ENCODE results near the gene IRF7.
"Not testable (repeated sequence)": the region's sequence is repeated elsewhere in the genome, so short reads cannot be mapped to it uniquely, and the experiment has no call there.

Gene IRF7

GRCh38 chr11:581342-581741, 34.4 kb downstream of the IRF7 start:
- no peak for DNase-seq (ENCODE audit: low spot score)

- DNase-seq (ENCODE audit: low spot score): no peak
These were observed 35.7 kb downstream of the IRF7 start for GRCh38 chr11:579830-580601.

DNA sequence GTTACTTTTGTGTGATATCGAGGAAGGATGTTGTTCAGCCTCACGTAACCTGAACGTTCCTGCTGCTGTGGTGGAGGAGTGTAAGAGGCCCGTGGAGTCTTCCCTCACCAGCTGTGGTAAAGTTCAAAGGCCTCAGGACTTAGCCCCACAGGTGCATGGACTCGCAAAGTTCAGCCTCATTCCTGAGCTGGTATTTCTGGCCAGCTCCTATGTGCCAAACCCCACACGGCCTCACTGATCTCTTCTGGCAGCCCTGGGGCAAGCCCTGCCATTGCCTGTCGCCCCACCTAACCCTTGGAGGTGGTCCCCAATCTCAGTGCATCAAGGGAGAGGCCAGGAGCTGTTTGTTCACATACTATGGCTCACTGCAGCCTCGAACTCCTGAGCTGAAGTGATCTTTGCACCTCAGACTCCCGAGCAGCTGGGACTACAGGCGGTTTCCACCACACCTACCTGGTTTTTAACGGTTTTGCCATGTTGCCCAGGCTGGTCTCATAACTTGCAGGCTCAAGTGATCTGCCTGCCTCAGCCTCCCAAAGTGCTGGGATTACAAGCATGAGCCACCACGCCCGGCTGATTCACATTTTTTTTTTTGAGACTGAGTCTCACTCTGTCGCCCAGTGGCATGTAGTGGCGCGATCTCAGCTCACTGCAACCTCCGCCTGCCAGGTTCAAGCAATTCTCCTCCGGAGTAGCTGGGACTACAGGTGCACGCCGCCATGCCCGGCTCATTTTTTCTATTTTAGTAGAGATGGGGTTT, 37.3 kb downstream of the IRF7 start:
- no peak for DNase-seq (ENCODE audit: low spot score)

GRCh38 chr11:577611-577894, 38.2 kb downstream of the IRF7 start:
- DNase-seq (ENCODE audit: low spot score): no peak

DNA sequence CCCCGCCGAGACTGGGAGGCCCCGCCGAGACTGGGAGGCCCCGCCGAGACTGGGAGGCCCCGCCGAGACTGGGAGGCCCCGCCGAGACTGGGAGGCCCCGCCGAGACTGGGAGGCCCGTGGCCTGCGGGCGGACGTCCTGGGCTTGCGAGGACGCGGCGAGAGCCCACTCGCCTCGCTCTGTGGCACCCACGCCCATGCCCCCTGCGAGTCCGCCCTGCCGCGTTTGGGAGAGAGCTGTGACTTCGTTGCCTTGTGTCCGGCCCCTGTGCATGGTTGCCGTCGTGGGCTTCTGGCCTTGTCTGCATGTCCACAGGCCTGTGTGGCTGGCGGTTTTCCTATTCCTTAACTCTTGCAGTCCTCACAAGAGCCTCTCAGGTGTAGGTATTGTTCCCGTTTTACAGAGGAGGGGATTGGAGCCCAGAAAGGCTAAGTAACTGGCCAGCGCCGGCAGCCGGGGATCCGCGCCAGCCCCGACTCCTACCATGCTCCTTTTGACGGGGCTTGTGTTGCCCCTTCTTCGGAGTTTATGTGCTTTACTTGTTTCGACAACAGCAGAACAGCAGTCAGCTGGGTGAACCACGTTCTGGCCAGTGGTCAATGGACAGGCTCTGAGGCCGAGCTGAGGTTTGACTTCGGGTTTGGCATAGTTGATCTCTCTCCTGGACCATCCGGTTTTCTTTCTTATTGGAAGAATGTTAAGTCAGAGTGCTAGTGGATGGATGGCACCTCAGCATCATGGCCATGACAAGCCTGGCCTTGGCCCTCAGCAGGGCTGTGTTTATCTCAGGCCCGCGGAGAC, 38.7 kb downstream of the IRF7 start:
- peak; percentile 35 for DNase-seq (ENCODE audit: low spot score)

- peak; percentile 99 for DNase-seq (ENCODE audit: low spot score)
These were observed 39.6 kb downstream of the IRF7 start, which contains the start of gene PHRF1 for GRCh38 chr11:575996-576768. Gene PHRF1 (plus strand): TSS chr11:576470. CDS start chr11:581513, 5,043 bp downstream.

DNA sequence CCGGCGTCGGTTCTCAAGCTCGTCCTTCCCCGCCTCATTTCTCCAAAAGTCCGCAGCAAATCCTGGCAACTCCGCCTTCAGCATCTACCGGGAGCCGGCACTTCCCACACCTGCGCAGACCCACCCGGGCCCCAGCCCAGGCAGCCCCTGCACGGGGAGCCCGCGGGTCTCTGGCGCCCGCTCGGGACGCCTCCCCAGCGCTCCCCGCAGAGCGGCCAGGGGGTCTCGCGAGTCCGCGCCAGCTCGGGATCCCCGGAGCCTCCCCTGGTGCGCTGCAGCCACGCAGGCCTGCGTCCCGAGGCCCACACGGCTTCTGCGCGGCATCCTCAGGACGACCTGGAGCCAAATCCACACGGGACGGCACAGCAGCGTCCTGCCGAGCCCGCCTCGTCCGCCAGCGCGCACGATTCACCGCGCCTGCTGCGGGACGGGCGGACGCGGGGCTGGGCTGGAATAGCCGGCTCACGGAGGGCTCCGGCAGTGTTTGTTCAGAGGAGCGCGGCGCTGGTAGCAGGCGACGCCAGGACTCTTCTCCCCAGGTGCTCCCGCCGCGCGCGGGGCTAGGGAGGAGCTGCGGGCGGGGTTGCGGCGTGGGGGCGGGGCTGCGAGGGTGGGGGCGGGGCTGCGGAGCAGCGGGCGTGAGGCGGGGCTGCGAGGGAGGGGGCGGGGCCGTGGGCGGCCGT, 40.3 kb downstream of the IRF7 start:
- no peak for DNase-seq (ENCODE audit: low spot score)

GRCh38 chr11:574632-575312, 41.0 kb downstream of the IRF7 start:
- DNase-seq (ENCODE audit: low spot score): no peak

DNA sequence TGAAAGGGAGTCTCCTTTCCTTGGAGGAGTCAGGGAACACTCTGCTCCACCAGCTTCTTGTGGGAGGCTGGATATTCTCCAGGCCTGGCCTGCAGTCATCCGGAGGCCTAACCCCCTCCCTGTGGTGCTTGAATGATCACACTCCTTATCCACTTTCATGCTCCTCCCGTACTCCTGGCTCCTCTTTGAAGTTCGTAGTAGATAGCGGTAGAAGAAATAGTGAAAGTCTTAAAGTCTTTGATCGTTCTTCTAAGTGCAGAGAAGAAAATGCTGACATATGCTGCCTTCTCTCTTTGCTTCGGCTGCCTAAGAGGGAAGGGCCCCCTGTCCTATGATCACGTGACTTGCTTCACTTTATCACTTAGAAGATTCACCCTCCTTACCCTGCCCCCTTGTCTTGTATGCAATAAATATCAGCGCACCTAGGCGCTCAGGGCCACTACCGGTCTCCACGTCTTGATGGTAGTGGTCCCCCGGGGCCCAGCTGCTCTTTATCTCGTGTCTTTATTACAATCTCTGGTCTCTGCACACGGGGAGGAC, 41.6 kb downstream of the IRF7 start:
- DNase-seq (ENCODE audit: low spot score): not testable (repeated sequence)

GRCh38 chr11:573146-573759, 42.5 kb downstream of the IRF7 start:
- no peak for DNase-seq (ENCODE audit: low spot score)

DNA sequence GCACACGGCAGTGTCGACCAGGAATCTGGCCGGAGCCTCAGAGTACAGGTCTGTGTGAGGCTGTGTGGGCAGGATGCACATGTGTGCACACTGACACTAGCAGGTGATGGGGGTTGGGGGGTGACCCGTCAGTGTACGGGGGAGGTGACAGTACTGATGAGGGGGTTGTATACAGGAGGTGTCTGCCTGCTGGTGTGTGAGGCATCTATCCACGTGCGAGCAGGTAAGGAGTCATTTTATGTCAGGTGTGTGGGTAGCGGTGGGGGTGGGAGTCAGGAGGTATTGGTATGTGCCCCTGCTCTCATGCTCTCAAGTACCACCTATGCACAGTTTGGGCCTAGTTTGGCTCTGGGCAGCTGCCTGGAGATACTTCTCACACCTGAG, 44.0 kb downstream of the IRF7 start:
- no peak for DNase-seq (ENCODE audit: low spot score)

- DNase-seq (ENCODE audit: low spot score): peak; percentile 26
These were observed 46.4 kb downstream of the IRF7 start for GRCh38 chr11:569158-569885.

DNA sequence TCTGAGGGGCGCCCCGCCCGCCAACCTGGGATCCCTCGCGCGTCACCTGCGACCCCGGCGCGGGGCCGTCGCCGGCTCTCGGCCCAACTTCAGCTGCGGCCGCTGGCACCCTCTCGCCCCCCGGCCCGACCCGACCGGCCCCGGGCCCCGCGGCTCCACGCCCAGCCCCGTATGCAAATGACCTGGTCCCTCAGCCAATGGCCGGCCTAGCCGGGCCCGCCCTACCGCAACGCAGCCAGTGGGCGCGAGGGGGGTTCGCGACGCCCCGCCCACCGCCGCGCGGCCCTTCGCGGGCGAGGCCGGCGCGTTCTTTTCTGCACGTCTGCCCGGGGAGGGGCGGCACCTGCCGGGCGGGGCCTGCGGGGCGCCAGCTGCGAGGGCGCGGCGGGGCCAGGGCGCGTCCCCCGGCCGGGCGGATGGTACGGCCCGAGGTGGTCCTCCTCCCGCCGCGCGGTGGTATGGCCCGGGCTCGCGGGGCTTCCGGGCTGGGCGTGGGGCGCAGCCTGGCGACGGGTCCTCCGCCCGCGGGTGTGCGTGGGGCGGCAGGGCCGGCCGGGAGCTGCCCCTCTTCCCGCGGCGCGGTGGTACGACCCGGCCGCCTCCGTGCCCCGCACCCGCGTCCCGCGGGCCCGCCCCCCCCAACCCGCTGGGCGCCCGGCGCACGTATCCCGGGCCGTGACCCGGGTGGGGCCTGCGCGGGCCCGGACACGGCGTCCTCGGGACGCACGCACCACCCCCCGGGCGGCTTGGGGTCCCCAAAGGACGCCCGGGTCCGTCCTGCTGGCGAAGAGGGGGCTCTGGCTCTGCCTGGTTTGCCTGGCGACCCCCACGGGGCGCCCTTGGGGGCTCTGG, 47.2 kb downstream of the IRF7 start:
- peak; percentile 98 for DNase-seq (ENCODE audit: low spot score)

GRCh38 chr11:567629-568292, 48.0 kb downstream of the IRF7 start:
- DNase-seq (ENCODE audit: low spot score): no peak

DNA sequence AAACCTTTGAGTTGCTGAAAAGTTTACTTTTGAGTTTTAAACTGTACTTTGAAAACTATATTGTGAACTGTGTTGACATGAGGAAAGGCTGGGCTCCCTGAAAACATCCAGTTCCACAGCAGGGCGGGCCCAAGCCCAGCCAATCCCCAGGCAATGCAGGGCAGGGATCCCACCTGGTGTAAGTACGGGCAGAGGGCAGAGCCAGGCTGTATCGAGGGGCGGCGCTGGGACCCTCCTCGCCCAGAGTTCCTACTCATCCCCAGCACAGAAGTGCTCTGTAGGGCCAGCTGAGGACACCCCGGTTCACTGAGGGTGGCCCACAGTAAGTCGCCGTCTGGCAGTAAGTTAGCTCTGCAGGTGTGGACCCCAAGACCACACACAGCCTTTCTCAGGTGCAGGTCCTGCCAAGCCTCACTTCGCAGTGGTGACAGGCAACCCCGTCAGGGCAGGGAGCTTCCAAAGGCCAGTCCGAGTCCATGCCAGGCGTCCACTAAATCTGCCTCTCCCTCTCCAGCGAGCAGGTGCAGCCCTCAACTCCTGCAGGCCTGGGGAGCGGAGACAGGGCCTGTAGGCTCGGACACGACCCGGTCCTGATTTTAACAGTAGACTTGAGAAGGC, 48.6 kb downstream of the IRF7 start:
- no peak for DNase-seq (ENCODE audit: low spot score)

DNA sequence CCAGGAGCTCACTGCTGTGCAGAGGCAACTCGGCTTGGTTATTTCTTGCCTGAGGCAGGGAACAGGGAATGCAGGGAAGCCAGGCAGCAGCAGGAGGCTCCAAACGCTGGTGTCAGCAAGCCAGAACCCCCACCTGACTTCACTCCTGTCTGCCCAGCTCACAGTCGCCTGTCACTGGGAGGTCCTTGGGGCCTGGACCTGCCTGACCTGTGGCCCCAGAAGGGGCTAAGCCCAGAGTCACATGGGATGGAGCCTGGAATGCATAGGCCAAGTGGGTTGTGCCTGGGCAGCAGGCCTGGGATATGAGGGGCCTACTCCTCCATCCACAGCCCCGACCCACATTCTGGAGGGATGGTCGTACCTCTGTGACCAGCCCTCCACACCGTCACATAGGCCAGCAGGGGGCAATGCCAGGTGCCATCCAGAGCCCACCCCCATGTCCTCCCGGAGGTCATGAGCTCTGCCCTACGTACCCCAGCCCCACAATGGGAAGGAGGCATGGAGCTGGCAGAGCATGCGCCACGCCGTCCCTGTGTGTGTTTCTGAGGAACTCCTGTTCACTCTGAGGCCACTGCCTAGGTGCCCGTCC, 49.7 kb downstream of the IRF7 start:
- no peak for DNase-seq (ENCODE audit: low spot score)

All from GM03348 (cell line).